Hematopoietic multipotent progenitor cell treated with erythropoietin and hydrocortisone succinate and interleukin-3 and kit ligand, for 6 days (in vitro differentiated cells): Measurements from ENCODE around the gene FAM133A.

Experiments
- DNase-seq: peaks from one replicate; pipeline ENCODE4 v3.0.0-alpha.2; 2015

Gene FAM133A

GRCh38 chrX:93673869-93674271 is at the start of gene FAM133A:
TSS of gene FAM133A (plus strand) at chrX:93674206. CDS start at chrX:93709420, 35,214 bp downstream.
- DNase-seq = no peak

- no peak for DNase-seq
Measured at GRCh38 chrX:93637591-93637990, 36.4 kb upstream of the FAM133A start.

- DNase-seq = no peak
Measured at GRCh38 chrX:93649381-93649780, 24.6 kb upstream of the FAM133A start.

- DNase-seq = no peak
Measured at GRCh38 chrX:93660575-93660974, 13.4 kb upstream of the FAM133A start.

GRCh38 chrX:93673056-93673868 is 744 bp upstream of the FAM133A start, which contains the start of gene NAP1L3:
TSS of gene NAP1L3 (minus strand) at chrX:93673578. CDS start at chrX:93673304, 274 bp downstream.
- DNase-seq = peak; percentile 61

GRCh38 chrX:93695981-93696380 is 22.0 kb downstream of the FAM133A start:
- DNase-seq = no peak

GRCh38 chrX:93703701-93704100 is 29.7 kb downstream of the FAM133A start:
- DNase-seq = no peak

- no peak for DNase-seq
Measured at GRCh38 chrX:93711076-93711475, 37.1 kb downstream of the FAM133A start.

- no peak for DNase-seq
Measured at GRCh38 chrX:93741811-93742210, 67.8 kb downstream of the FAM133A start.

- no peak for DNase-seq
Measured at GRCh38 chrX:93760163-93760562, 86.2 kb downstream of the FAM133A start.
